H9 (cell line): Measurements from ENCODE around the gene HOXA7. TPM values are rescaled to one million over a fixed set of nuclear protein-coding genes. Genes with fewer than 3 reads are reported as not detected.

Experiments used
- DNase-seq: peaks from one replicate; pipeline ENCODE4 v3.0.0-alpha.2; 2017
- H2AFZ ChIP-seq: one replicate; pipeline ENCODE4 v1.6.1; 2013; ENCODE audit warnings: mild to moderate bottlenecking, low read length, control low read depth, moderate library complexity
- H2AK5ac ChIP-seq: 2 replicates; pipeline ENCODE4 v1.6.1; 2013; ENCODE audit warnings: low read length, control low read depth, mixed read lengths; ENCODE audit not compliant: insufficient read length
- H2BK120ac ChIP-seq: one replicate; pipeline ENCODE4 v1.6.1; 2013; ENCODE audit warnings: low read depth, mild to moderate bottlenecking, low read length, control low read depth, inconsistent platforms; ENCODE audit not compliant: poor library complexity, severe bottlenecking
- H2BK12ac ChIP-seq: 2 replicates; pipeline ENCODE4 v1.6.1; 2013; ENCODE audit warnings: low read length, control low read depth, mixed read lengths, low read depth; ENCODE audit not compliant: insufficient read length
- H2BK15ac ChIP-seq: 2 replicates; pipeline ENCODE4 v1.6.1; 2013; ENCODE audit warnings: low read depth, low read length, control low read depth
- H2BK20ac ChIP-seq: one replicate; pipeline ENCODE4 v1.6.1; 2013; ENCODE audit warnings: low read depth, mild to moderate bottlenecking, low read length, control low read depth, inconsistent platforms; ENCODE audit not compliant: poor library complexity, severe bottlenecking
- H2BK5ac ChIP-seq: 2 replicates; pipeline ENCODE4 v1.6.1; 2013; ENCODE audit warnings: low read length, control low read depth, mixed read lengths; ENCODE audit not compliant: insufficient read length
- H3K14ac ChIP-seq: 2 replicates; pipeline ENCODE4 v1.6.1; 2013; ENCODE audit warnings: low read length, control low read depth; ENCODE audit not compliant: insufficient read depth
- H3K18ac ChIP-seq: 2 replicates; pipeline ENCODE4 v1.6.1; 2013; ENCODE audit warnings: low read depth, mild to moderate bottlenecking, mixed read lengths, low read length, control low read depth; ENCODE audit not compliant: insufficient read length
- H3K23ac ChIP-seq: 2 replicates; pipeline ENCODE4 v1.6.1; 2013; ENCODE audit warnings: low read length, control low read depth, mixed read lengths, low read depth; ENCODE audit not compliant: insufficient read length
- H3K23me2 ChIP-seq: 2 replicates; pipeline ENCODE4 v1.6.1; 2013; ENCODE audit warnings: low read depth, mild to moderate bottlenecking, mixed read lengths, low read length, control low read depth; ENCODE audit not compliant: insufficient read length, poor library complexity, severe bottlenecking
- H3K27ac ChIP-seq: 2 replicates; pipeline ENCODE4 v1.5.1; 2013; ENCODE audit warnings: low read length, control low read depth, mixed read lengths, low read depth; ENCODE audit not compliant: insufficient read length
- H3K27me3 ChIP-seq: 2 replicates; pipeline ENCODE4 v1.6.1; 2013; ENCODE audit warnings: low read length, control low read depth, inconsistent platforms; ENCODE audit not compliant: insufficient read depth
- H3K4ac ChIP-seq: 2 replicates; pipeline ENCODE4 v1.6.1; 2013; ENCODE audit warnings: low read depth, mild to moderate bottlenecking, control low read depth, inconsistent platforms, low read length, moderate library complexity
- H3K4me1 ChIP-seq: 2 replicates; pipeline ENCODE4 v1.6.1; 2013; ENCODE audit warnings: low read length, control low read depth, inconsistent platforms; ENCODE audit not compliant: insufficient read depth
- H3K4me2 ChIP-seq: 2 replicates; pipeline ENCODE4 v1.6.1; 2013; ENCODE audit warnings: low read length, control low read depth, mixed read lengths; ENCODE audit not compliant: insufficient read length, insufficient read depth
- H3K56ac ChIP-seq: 2 replicates; pipeline ENCODE4 v1.6.1; 2013; ENCODE audit warnings: low read depth, mild to moderate bottlenecking, mixed read lengths, low read length, control low read depth; ENCODE audit not compliant: insufficient read length
- H3K79me1 ChIP-seq: 2 replicates; pipeline ENCODE4 v1.6.1; 2013; ENCODE audit warnings: low read depth, mild to moderate bottlenecking, moderate library complexity, low read length, control low read depth, inconsistent platforms; ENCODE audit not compliant: insufficient read depth, poor library complexity, severe bottlenecking
- H3K79me2 ChIP-seq: 2 replicates; pipeline ENCODE4 v1.6.1; 2013; ENCODE audit warnings: low read length, control low read depth, inconsistent platforms; ENCODE audit not compliant: insufficient read depth
- H3K9ac ChIP-seq: 2 replicates; pipeline ENCODE4 v1.6.1; 2013; ENCODE audit warnings: low read length, control low read depth, mixed read lengths; ENCODE audit not compliant: insufficient read length; ENCODE audit errors: extremely low read depth
- H3K9me3 ChIP-seq: one replicate; pipeline ENCODE4 v1.6.1; 2013; ENCODE audit warnings: low read depth, low read length, inconsistent platforms; ENCODE audit not compliant: control insufficient read depth
- H3T11ph ChIP-seq: one replicate; pipeline ENCODE4 v1.6.1; 2013; ENCODE audit warnings: mild to moderate bottlenecking, low read length, control low read depth, inconsistent platforms
- H4K20me1 ChIP-seq: one replicate; pipeline ENCODE4 v1.6.1; 2013; ENCODE audit not compliant: control insufficient read depth, insufficient read length, insufficient read depth
- H4K5ac ChIP-seq: 2 replicates; pipeline ENCODE4 v1.6.1; 2013; ENCODE audit warnings: low read depth, mild to moderate bottlenecking, mixed read lengths, low read length, control low read depth; ENCODE audit not compliant: insufficient read length
- H4K8ac ChIP-seq: replicated peaks from 2 replicates; pipeline ENCODE4 v1.6.1; 2013; ENCODE audit warnings: low read length, control low read depth, mixed read lengths, low read depth; ENCODE audit not compliant: insufficient read length
- H4K91ac ChIP-seq: 2 replicates; pipeline ENCODE4 v1.6.1; 2013; ENCODE audit warnings: low read depth, mild to moderate bottlenecking, moderate library complexity, mixed read lengths, low read length, control low read depth; ENCODE audit not compliant: insufficient read length
- H3K27ac Mint-ChIP-seq, 3 experiments: 2 replicates in 2 of 3; 3 replicates in 1 of 3; pipeline ENCODE4 v1.8.0; 2020 to 2021; ENCODE audit warnings: mixed read lengths in 3 of 3, mild to moderate bottlenecking in 1 of 3, moderate library complexity in 1 of 3
- H3K27me3 Mint-ChIP-seq: 2 replicates; pipeline ENCODE4 v1.8.0; 2021; ENCODE audit warnings: low read depth, mild to moderate bottlenecking, moderate library complexity, mixed read lengths
- H3K36me3 Mint-ChIP-seq, 3 experiments: 2 replicates in 2 of 3; 3 replicates in 1 of 3; pipeline ENCODE4 v1.8.0; 2020 to 2021; ENCODE audit warnings: low read depth in 3 of 3, mixed read lengths in 3 of 3; ENCODE audit not compliant: insufficient read depth in 1 of 3
- H3K4me1 Mint-ChIP-seq, 2 experiments: 2 replicates each; pipeline ENCODE4 v1.8.0; 2020; ENCODE audit warnings: mixed read lengths in 2 of 2
- H3K4me3 Mint-ChIP-seq, 2 experiments: 2 replicates in 1 of 2; 3 replicates in 1 of 2; pipeline ENCODE4 v1.8.0; 2020 to 2021; ENCODE audit warnings: mild to moderate bottlenecking in 2 of 2, mixed read lengths in 2 of 2, moderate library complexity in 1 of 2
- H3K9me3 Mint-ChIP-seq, 2 experiments: 2 replicates in 1 of 2; 3 replicates in 1 of 2; pipeline ENCODE4 v1.8.0; 2020; ENCODE audit warnings: mild to moderate bottlenecking in 2 of 2, mixed read lengths in 2 of 2, moderate library complexity in 1 of 2
- CTCF ChIP-seq: fragments of 200-600 bp; sonication (generic); conservative IDR thresholded peaks from 3 replicates; pipeline ENCODE4 v1.8.0; 2021; ENCODE audit warnings: antibody characterized with exemption, mild to moderate bottlenecking
- WGBS: extraction: QIAGEN DNeasy Blood & Tissue Kit; methylation state at CpG from one replicate; pipeline ENCODE4 v1.1.7; 2013; ENCODE audit warnings: missing lambda C conversion rate, low lambda C conversion rate, mixed read lengths; ENCODE audit not compliant: insufficient read length; ENCODE audit errors: extremely low coverage; 5-methylcytosine and 5-hydroxymethylcytosine counted together
- total RNA-seq: library from RNA; stranded (reverse); gene quantifications from 2 replicates; pipeline ENCODE4 v1.2.1, GENCODE V29; 2021

The HOXA7 gene
- total RNA-seq, 1 experiment from 2014 or later: not detected

GRCh38 chr7:27164367-27165088 lies 8.1 kb upstream of the HOXA7 start:
- Histone ChIP-seq H2BK12ac (no peak overlapping the region), H3K79me2 (no peaks in the 10 kb centered on the region), H3K23ac (no peak overlapping the region), H2BK20ac (no peak overlapping the region), H2BK120ac (no peak overlapping the region), H3K23me2 (no peaks in the 10 kb centered on the region), H3K4me1 (no peaks in the 10 kb centered on the region), H3K4me2 (peak overlapping the region; percentile 37), H3K27ac (no peak overlapping the region), H3T11ph (no peak overlapping the region), H2BK15ac (no peak overlapping the region), H2AK5ac (no peak overlapping the region), H2BK5ac (no peak overlapping the region), H3K27me3 (peaks cover 96% of the 10 kb centered on the region), H3K4ac (no peak overlapping the region), H4K5ac (no peak overlapping the region), H4K8ac (no peak overlapping the region), H3K9ac (no peak overlapping the region), H3K9me3 (no peaks in the 10 kb centered on the region), H2AFZ (no peak overlapping the region), H3K18ac (no peak overlapping the region), H4K20me1 (no peaks in the 10 kb centered on the region), H3K56ac (no peak overlapping the region), H3K79me1 (no peaks in the 10 kb centered on the region), H4K91ac (no peak overlapping the region), H3K14ac (no peak overlapping the region; the same call in 1 of the 2 replicates)
- H3K36me3 Mint-ChIP-seq: no peaks in the 10 kb centered on the region; a peak in 1 of 7 replicates
- no CpG with 5 or more reads among the region's 47 CpGs for WGBS
- H3K9me3 Mint-ChIP-seq: peaks cover 5 to 10% of the 10 kb centered on the region in 2 experiments
- peaks cover 0 to 15% of the 10 kb centered on the region in 2 experiments; a peak in 3 of 4 replicates for H3K4me1 Mint-ChIP-seq
- TF ChIP-seq CTCF: peak; percentile 48; the same call in 2 of the 3 replicates
- H3K27ac Mint-ChIP-seq: no peak overlapping the region; a peak in 1 of 7 replicates
- peaks cover 98% of the 10 kb centered on the region for H3K27me3 Mint-ChIP-seq
- peak; percentile 74 for DNase-seq
- H3K4me3 Mint-ChIP-seq: no peak overlapping the region; a peak in 1 of 5 replicates
